ENCODE measurements around the gene EPHA10. TPM values are rescaled to one million over a fixed set of nuclear protein-coding genes. Genes with fewer than 3 reads are reported as not detected.

The EPHA10 gene
- total RNA-seq, 1 donor from 2014 or later: 0.37 TPM

GRCh38 chr1:37764414-37764825, 500 bp downstream of the EPHA10 start:
- Mint-ChIP-seq H3K4me1 (ENCODE audit: low read depth) (peaks cover 9% of the 10 kb centered on the region), H3K27ac (ENCODE audit: unreplicated experiment) (no peak overlapping the region), H3K36me3 (ENCODE audit: low read depth) (peaks cover 2% of the 10 kb centered on the region), H3K4me3 (ENCODE audit: unreplicated experiment) (no peak overlapping the region), H3K9me3 (ENCODE audit: low read depth) (no peaks in the 10 kb centered on the region), H3K27me3 (ENCODE audit: low read depth) (peaks cover 63% of the 10 kb centered on the region)
- no peak for DNase-seq (ENCODE audit: low spot score)
- TF ChIP-seq CTCF (IDR thresholded peaks at IDR 0.05): no peak

GRCh38 chr1:37763791-37764413, 1.0 kb downstream of the EPHA10 start:
- no peak for DNase-seq (ENCODE audit: low spot score)
- peaks cover 2% of the 10 kb centered on the region for H3K36me3 Mint-ChIP-seq (ENCODE audit: low read depth)
- peaks cover 57% of the 10 kb centered on the region for H3K27me3 Mint-ChIP-seq (ENCODE audit: low read depth)
- H3K9me3 Mint-ChIP-seq (ENCODE audit: low read depth): no peaks in the 10 kb centered on the region
- H3K4me1 Mint-ChIP-seq (ENCODE audit: low read depth): peaks cover 9% of the 10 kb centered on the region
- H3K4me3 Mint-ChIP-seq (ENCODE audit: unreplicated experiment): no peak overlapping the region
- H3K27ac Mint-ChIP-seq (ENCODE audit: unreplicated experiment): no peak overlapping the region
- TF ChIP-seq CTCF (IDR thresholded peaks at IDR 0.05): no peak

- Mint-ChIP-seq H3K4me3 (ENCODE audit: unreplicated experiment) (no peak overlapping the region), H3K9me3 (ENCODE audit: low read depth) (no peaks in the 10 kb centered on the region), H3K27me3 (ENCODE audit: low read depth) (peaks cover 49% of the 10 kb centered on the region), H3K4me1 (ENCODE audit: low read depth) (peaks cover 9% of the 10 kb centered on the region), H3K36me3 (ENCODE audit: low read depth) (peaks cover 2% of the 10 kb centered on the region), H3K27ac (ENCODE audit: unreplicated experiment) (no peak overlapping the region)
- TF ChIP-seq CTCF (IDR thresholded peaks at IDR 0.05): no peak
- no peak for DNase-seq (ENCODE audit: low spot score)
These were observed 2.4 kb downstream of the EPHA10 start for GRCh38 chr1:37762516-37762915.

GRCh38 chr1:37761416-37762095, 3.4 kb downstream of the EPHA10 start:
- Mint-ChIP-seq H3K9me3 (ENCODE audit: low read depth) (no peaks in the 10 kb centered on the region), H3K36me3 (ENCODE audit: low read depth) (peaks cover 2% of the 10 kb centered on the region), H3K27me3 (ENCODE audit: low read depth) (peaks cover 42% of the 10 kb centered on the region), H3K4me1 (ENCODE audit: low read depth) (peaks cover 9% of the 10 kb centered on the region), H3K27ac (ENCODE audit: unreplicated experiment) (no peak overlapping the region), H3K4me3 (ENCODE audit: unreplicated experiment) (no peak overlapping the region)
- no peak for TF ChIP-seq CTCF (IDR thresholded peaks at IDR 0.05)
- no peak for DNase-seq (ENCODE audit: low spot score)

GRCh38 chr1:37759451-37759850, 5.5 kb downstream of the EPHA10 start:
- DNase-seq (ENCODE audit: low spot score): no peak
- H3K27me3 Mint-ChIP-seq (ENCODE audit: low read depth): peaks cover 28% of the 10 kb centered on the region
- H3K4me1 Mint-ChIP-seq (ENCODE audit: low read depth): peaks cover 4% of the 10 kb centered on the region
- H3K36me3 Mint-ChIP-seq (ENCODE audit: low read depth): peaks cover 2% of the 10 kb centered on the region
- H3K9me3 Mint-ChIP-seq (ENCODE audit: low read depth): no peaks in the 10 kb centered on the region
- no peak overlapping the region for H3K4me3 Mint-ChIP-seq (ENCODE audit: unreplicated experiment)
- no peak overlapping the region for H3K27ac Mint-ChIP-seq (ENCODE audit: unreplicated experiment)
- no peak for TF ChIP-seq CTCF (IDR thresholded peaks at IDR 0.05)

All from chondrocyte (in vitro differentiated cells).